HCT116 (cell line): ENCODE results near the gene DPF3. TPM values are rescaled to one million over a fixed set of nuclear protein-coding genes. Genes with fewer than 3 reads are reported as not detected.

Experiments
- ATAC-seq: fragments of 200-7000 bp; cut with Tn5 transposase; 2 replicates; pipeline ENCODE4 v1.9.1; 2020; ENCODE audit warnings: mild to moderate bottlenecking, moderate library complexity
- BruUV-seq: library from RNA; stranded (reverse); fragments of 400-500 nt; replicated peaks from 2 replicates; lab custom pipeline; 2021; lab: Mats Ljungman, UMichigan
- CTCF ChIA-PET: fragments of 300-600 bp; sonication (Branson Sonifier 250); formaldehyde crosslinking; loops from one replicate; lab custom pipeline; 2021; ENCODE audit warnings: antibody characterized with exemption; lab: Charles Lee
- POLR2A ChIA-PET: fragments of 300-600, 350-600 bp; sonication (Branson Sonifier 250); formaldehyde crosslinking; loops from one replicate; lab custom pipeline; 2021; ENCODE audit warnings: antibody characterized with exemption; lab: Charles Lee
- RAD21 ChIA-PET, 2 experiments: fragments of 300-600 bp; sonication (Branson Sonifier 250); formaldehyde crosslinking; loops; one replicate each; lab custom pipeline; 2023; ENCODE audit warnings: low total read pairs in 2 of 2; ENCODE audit not compliant: uncharacterized antibody in 2 of 2, unreplicated experiment in 2 of 2, low non-redundant PET in 1 of 2; lab: Charles Lee
- DNase-seq: peaks from one replicate; pipeline ENCODE4 v3.0.0-alpha.2; 2010; ENCODE audit warnings: low read depth, low spot score
- H2AFZ ChIP-seq: fragments of 200-600 bp; shearing (Covaris generic), sonication (generic); 2 replicates; pipeline ENCODE4 v1.6.1; 2017; ENCODE audit warnings: low read depth, mixed run types, mixed read lengths, antibody characterized with exemption, low read length; ENCODE audit not compliant: poor library complexity, severe bottlenecking
- H3K27ac ChIP-seq: 2 replicates; pipeline ENCODE4 v1.5.1; 2012; ENCODE audit warnings: low read depth, low read length
- H3K27me3 ChIP-seq: fragments of 200-600 bp; sonication (generic); 2 replicates; pipeline ENCODE4 v1.6.1; 2016; ENCODE audit warnings: mixed run types, low read length, mixed read lengths; ENCODE audit not compliant: insufficient read depth
- H3K36me3 ChIP-seq, 2 experiments: fragments of 200-500 bp in 1 of 2; fragments of 200-600 bp in 1 of 2; sonication (Bioruptor generic) in 1 of 2; sonication (generic) in 1 of 2; 2 replicates each; pipeline versions ENCODE4 v1.5.1 to v1.6.1; 2014 to 2016; ENCODE audit warnings: low read length in 2 of 2, inconsistent platforms in 1 of 2, mixed read lengths in 1 of 2, mixed run types in 1 of 2; ENCODE audit not compliant: insufficient read depth in 2 of 2, control insufficient read depth in 1 of 2
- H3K4me1 ChIP-seq, 2 experiments: fragments of 200-600 bp in 1 of 2; sonication (generic) in 1 of 2; 2 replicates each; pipeline versions ENCODE4 v1.5.1 to v1.6.1; 2012 to 2017; ENCODE audit warnings: low read length in 2 of 2, inconsistent platforms in 1 of 2, mild to moderate bottlenecking in 1 of 2, mixed read lengths in 1 of 2, mixed run types in 1 of 2, moderate library complexity in 1 of 2; ENCODE audit not compliant: insufficient read depth in 2 of 2, control insufficient read depth in 1 of 2
- H3K4me2 ChIP-seq: fragments of 200-600 bp; sonication (generic); 2 replicates; pipeline ENCODE4 v1.6.1; 2017; ENCODE audit warnings: mixed run types, low read length, mixed read lengths
- H3K4me3 ChIP-seq, 2 experiments: fragments of 200-600 bp in 1 of 2; sonication (generic) in 1 of 2; replicated peaks in 1 of 2; 2 replicates each; pipeline ENCODE4 v1.5.1; 2011 to 2016; ENCODE audit warnings: low read length in 2 of 2, control low read depth in 1 of 2, low read depth in 1 of 2, mild to moderate bottlenecking in 1 of 2, mixed read lengths in 1 of 2, mixed run types in 1 of 2
- H3K79me2 ChIP-seq: fragments of 200-600 bp; sonication (generic); 2 replicates; pipeline ENCODE4 v1.6.1; 2017; ENCODE audit warnings: mild to moderate bottlenecking, mixed run types, low read length, moderate library complexity, mixed read lengths; ENCODE audit not compliant: insufficient read depth
- H3K9ac ChIP-seq: fragments of 200-600 bp; sonication (generic); 2 replicates; pipeline ENCODE4 v1.6.1; 2016; ENCODE audit warnings: low read length, mixed read lengths
- H3K9me2 ChIP-seq: fragments of 200-600 bp; sonication (generic), shearing (Covaris generic); 2 replicates; pipeline ENCODE4 v1.6.1; 2017; ENCODE audit warnings: mixed run types, mild to moderate bottlenecking, moderate library complexity; ENCODE audit not compliant: insufficient read depth
- H3K9me3 ChIP-seq, 2 experiments: fragments of 200-500 bp in 1 of 2; fragments of 200-600 bp in 1 of 2; sonication (Bioruptor generic) in 1 of 2; sonication (generic) in 1 of 2; 2 replicates each; pipeline ENCODE4 v1.6.1; 2014 to 2017; ENCODE audit warnings: low read length in 2 of 2, mixed read lengths in 2 of 2, inconsistent platforms in 1 of 2, low read depth in 1 of 2, mild to moderate bottlenecking in 1 of 2, mixed run types in 1 of 2, moderate library complexity in 1 of 2; ENCODE audit not compliant: control insufficient read depth in 1 of 2, insufficient read depth in 1 of 2
- H4K20me1 ChIP-seq: fragments of 200-600 bp; sonication (generic), shearing (Covaris generic); 2 replicates; pipeline ENCODE4 v1.6.1; 2017; ENCODE audit warnings: mixed run types, mild to moderate bottlenecking, moderate library complexity; ENCODE audit not compliant: insufficient read depth
- CEBPB ChIP-seq: IDR thresholded peaks from 2 replicates; pipeline ENCODE4 v1.6.1; 2012; ENCODE audit warnings: low read depth
- ELF1 ChIP-seq: IDR thresholded peaks from 2 replicates; pipeline ENCODE4 v1.6.1; 2012; ENCODE audit warnings: low read depth, borderline replicate concordance
- EZH2 ChIP-seq: fragments of 200-600 bp; sonication (generic); IDR thresholded peaks from 2 replicates; pipeline ENCODE4 v1.6.1; 2017; ENCODE audit warnings: antibody characterized with exemption, mixed run types
- EZH2phosphoT487 ChIP-seq: fragments of 200-600 bp; IDR thresholded peaks from 2 replicates; pipeline ENCODE4 v1.6.1; 2018; ENCODE audit warnings: antibody characterized with exemption, borderline replicate concordance
- FOSL1 ChIP-seq: IDR thresholded peaks from 2 replicates; pipeline ENCODE4 v1.6.1; 2012; ENCODE audit warnings: low read depth
- JUND ChIP-seq: IDR thresholded peaks from 2 replicates; pipeline ENCODE4 v1.6.1; 2012
- POLR2A ChIP-seq: IDR thresholded peaks from 2 replicates; pipeline ENCODE4 v1.7.0; 2011; ENCODE audit warnings: borderline replicate concordance; ENCODE audit not compliant: insufficient read depth, insufficient read length; ENCODE audit errors: extremely low read depth
- POLR2AphosphoS5 ChIP-seq: IDR thresholded peaks from 2 replicates; pipeline ENCODE4 v1.6.1; 2011; ENCODE audit warnings: mild to moderate bottlenecking, low read depth, low read length, moderate library complexity
- RAD21 ChIP-seq: IDR thresholded peaks from 2 replicates; pipeline ENCODE4 v1.6.1; 2012; ENCODE audit warnings: low read depth, mild to moderate bottlenecking
- SP1 ChIP-seq: IDR thresholded peaks from 2 replicates; pipeline ENCODE4 v1.6.1; 2012; ENCODE audit warnings: low read depth
- SRF ChIP-seq: IDR thresholded peaks from 2 replicates; pipeline ENCODE4 v1.6.1; 2012; ENCODE audit warnings: low read depth
- TCF7L2 ChIP-seq: IDR thresholded peaks from 2 replicates; pipeline ENCODE4 v1.7.0; 2011; ENCODE audit warnings: borderline replicate concordance, inconsistent platforms; ENCODE audit not compliant: insufficient read depth, insufficient read length; ENCODE audit errors: extremely low read depth
- YY1 ChIP-seq: IDR thresholded peaks from 2 replicates; pipeline ENCODE4 v1.6.1; 2011; ENCODE audit warnings: low read length, low read depth, moderate library complexity, mild to moderate bottlenecking; ENCODE audit not compliant: insufficient replicate concordance; ENCODE audit errors: extremely low read depth
- ZFX ChIP-seq: fragments of 450-650 bp; IDR thresholded peaks from 2 replicates; pipeline ENCODE4 v1.6.1; 2017
- ZNF274 ChIP-seq: fragments of 200-500 bp; sonication (Bioruptor generic); IDR thresholded peaks from 2 replicates; pipeline ENCODE4 v1.6.1; 2014; ENCODE audit warnings: mild to moderate bottlenecking, low read depth, low read length, inconsistent platforms
- intact Hi-C: fragments of 100-400 bp; cut with micrococcal nuclease; formaldehyde crosslinking; loops from 2 replicates; pipeline ENCODE4 v1.10.0; 2022
- total RNA-seq: library from RNA; stranded (reverse); gene quantifications from one replicate; pipeline ENCODE4 v1.2.1, GENCODE V29; 2021; ENCODE audit not compliant: unreplicated experiment
- TF ChIP-seq, protein P1 (sequence below): IDR thresholded peaks from 2 replicates; pipeline ENCODE4 v1.6.1; 2012
- TF ChIP-seq, protein P2 (sequence below): IDR thresholded peaks from 2 replicates; pipeline ENCODE4 v1.6.1; 2012; ENCODE audit warnings: low read depth
- TF ChIP-seq, protein P3 (sequence below): IDR thresholded peaks from 2 replicates; pipeline ENCODE4 v1.6.1; 2011; ENCODE audit warnings: mild to moderate bottlenecking, low read length, moderate library complexity; ENCODE audit not compliant: insufficient replicate concordance; ENCODE audit errors: extremely low read depth
- TF ChIP-seq, protein P4 (sequence below), 3 experiments: fragments of 200-600 bp in 1 of 3; sonication (generic) in 1 of 3; IDR thresholded peaks in 2 of 3; conservative IDR thresholded peaks in 1 of 3; 2 replicates each; pipeline ENCODE4 v1.5.1; 2012 to 2017; ENCODE audit warnings: low read depth in 2 of 3, low read length in 2 of 3, antibody characterized with exemption in 1 of 3, borderline replicate concordance in 1 of 3, control low read depth in 1 of 3, mild to moderate bottlenecking in 1 of 3, mixed read lengths in 1 of 3, mixed run types in 1 of 3, moderate library complexity in 1 of 3; ENCODE audit not compliant: insufficient read depth in 1 of 3
- TF ChIP-seq, protein P5 (sequence below): IDR thresholded peaks from 2 replicates; pipeline ENCODE4 v1.6.1; 2012

DPF3 gene
- total RNA-seq, 1 experiment from 2014 or later = 0.27 TPM

DNA sequence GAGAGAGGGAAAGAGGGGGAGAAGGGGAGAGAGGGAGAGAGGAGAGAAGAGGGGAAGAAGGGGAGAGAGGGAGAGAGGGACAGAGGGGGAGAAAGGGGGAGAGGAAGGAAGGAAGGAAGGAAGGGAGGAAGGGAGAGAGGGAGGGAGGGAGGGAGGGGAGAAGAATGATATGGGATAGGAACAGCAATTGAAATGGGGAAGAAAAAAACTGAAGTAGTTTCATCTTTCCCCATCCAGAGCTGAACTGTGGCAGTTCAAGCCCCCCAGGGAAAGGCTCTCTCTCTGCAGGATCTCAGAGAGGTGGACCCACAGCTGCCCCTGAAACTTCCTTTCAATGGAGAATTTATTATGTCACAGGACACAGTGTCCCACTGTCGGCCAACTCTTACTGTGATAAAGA lies 136.9 kb downstream of the DPF3 start:
- BruUV-seq = no TSS peak
- Histone ChIP-seq H3K4me2 (no peak overlapping the region), H3K9ac (no peak overlapping the region), H3K79me2 (no peaks in the 10 kb centered on the region), H3K9me2 (no peaks in the 10 kb centered on the region), H3K4me3 (no peak overlapping the region), H3K27me3 (no peaks in the 10 kb centered on the region), H3K27ac (no peak overlapping the region), H3K36me3 (no peaks in the 10 kb centered on the region), H4K20me1 (no peaks in the 10 kb centered on the region), H2AFZ (no peak overlapping the region), H3K4me1 (no peaks in the 10 kb centered on the region), H3K9me3 (peaks cover 0 to 16% of the 10 kb centered on the region in 2 experiments; a peak in 2 of 4 replicates)
- DNase-seq = no peak
- CTCF ChIA-PET = no interaction called here
- RAD21 ChIA-PET = no interaction called here
- POLR2A ChIA-PET = no interaction called here
- intact Hi-C loops = no loop called here
- ATAC-seq = no peak
- TF ChIP-seq SP1 (no peak), JUND (no peak), EZH2 (no peak), SRF (no peak), ZFX (no peak), POLR2A (no peak), TCF7L2 (no peak), FOSL1 (no peak), POLR2AphosphoS5 (no peak), YY1 (no peak), RAD21 (no peak), ELF1 (no peak), EZH2phosphoT487 (no peak), CEBPB (no peak), ZNF274 (no peak)
- TF ChIP-seq, protein P1, sequence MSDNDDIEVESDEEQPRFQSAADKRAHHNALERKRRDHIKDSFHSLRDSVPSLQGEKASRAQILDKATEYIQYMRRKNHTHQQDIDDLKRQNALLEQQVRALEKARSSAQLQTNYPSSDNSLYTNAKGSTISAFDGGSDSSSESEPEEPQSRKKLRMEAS = no peak
- TF ChIP-seq, protein P2, sequence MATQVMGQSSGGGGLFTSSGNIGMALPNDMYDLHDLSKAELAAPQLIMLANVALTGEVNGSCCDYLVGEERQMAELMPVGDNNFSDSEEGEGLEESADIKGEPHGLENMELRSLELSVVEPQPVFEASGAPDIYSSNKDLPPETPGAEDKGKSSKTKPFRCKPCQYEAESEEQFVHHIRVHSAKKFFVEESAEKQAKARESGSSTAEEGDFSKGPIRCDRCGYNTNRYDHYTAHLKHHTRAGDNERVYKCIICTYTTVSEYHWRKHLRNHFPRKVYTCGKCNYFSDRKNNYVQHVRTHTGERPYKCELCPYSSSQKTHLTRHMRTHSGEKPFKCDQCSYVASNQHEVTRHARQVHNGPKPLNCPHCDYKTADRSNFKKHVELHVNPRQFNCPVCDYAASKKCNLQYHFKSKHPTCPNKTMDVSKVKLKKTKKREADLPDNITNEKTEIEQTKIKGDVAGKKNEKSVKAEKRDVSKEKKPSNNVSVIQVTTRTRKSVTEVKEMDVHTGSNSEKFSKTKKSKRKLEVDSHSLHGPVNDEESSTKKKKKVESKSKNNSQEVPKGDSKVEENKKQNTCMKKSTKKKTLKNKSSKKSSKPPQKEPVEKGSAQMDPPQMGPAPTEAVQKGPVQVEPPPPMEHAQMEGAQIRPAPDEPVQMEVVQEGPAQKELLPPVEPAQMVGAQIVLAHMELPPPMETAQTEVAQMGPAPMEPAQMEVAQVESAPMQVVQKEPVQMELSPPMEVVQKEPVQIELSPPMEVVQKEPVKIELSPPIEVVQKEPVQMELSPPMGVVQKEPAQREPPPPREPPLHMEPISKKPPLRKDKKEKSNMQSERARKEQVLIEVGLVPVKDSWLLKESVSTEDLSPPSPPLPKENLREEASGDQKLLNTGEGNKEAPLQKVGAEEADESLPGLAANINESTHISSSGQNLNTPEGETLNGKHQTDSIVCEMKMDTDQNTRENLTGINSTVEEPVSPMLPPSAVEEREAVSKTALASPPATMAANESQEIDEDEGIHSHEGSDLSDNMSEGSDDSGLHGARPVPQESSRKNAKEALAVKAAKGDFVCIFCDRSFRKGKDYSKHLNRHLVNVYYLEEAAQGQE = no peak
- TF ChIP-seq, protein P3, sequence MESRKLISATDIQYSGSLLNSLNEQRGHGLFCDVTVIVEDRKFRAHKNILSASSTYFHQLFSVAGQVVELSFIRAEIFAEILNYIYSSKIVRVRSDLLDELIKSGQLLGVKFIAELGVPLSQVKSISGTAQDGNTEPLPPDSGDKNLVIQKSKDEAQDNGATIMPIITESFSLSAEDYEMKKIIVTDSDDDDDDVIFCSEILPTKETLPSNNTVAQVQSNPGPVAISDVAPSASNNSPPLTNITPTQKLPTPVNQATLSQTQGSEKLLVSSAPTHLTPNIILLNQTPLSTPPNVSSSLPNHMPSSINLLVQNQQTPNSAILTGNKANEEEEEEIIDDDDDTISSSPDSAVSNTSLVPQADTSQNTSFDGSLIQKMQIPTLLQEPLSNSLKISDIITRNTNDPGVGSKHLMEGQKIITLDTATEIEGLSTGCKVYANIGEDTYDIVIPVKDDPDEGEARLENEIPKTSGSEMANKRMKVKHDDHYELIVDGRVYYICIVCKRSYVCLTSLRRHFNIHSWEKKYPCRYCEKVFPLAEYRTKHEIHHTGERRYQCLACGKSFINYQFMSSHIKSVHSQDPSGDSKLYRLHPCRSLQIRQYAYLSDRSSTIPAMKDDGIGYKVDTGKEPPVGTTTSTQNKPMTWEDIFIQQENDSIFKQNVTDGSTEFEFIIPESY = no peak
- TF ChIP-seq, protein P4, sequence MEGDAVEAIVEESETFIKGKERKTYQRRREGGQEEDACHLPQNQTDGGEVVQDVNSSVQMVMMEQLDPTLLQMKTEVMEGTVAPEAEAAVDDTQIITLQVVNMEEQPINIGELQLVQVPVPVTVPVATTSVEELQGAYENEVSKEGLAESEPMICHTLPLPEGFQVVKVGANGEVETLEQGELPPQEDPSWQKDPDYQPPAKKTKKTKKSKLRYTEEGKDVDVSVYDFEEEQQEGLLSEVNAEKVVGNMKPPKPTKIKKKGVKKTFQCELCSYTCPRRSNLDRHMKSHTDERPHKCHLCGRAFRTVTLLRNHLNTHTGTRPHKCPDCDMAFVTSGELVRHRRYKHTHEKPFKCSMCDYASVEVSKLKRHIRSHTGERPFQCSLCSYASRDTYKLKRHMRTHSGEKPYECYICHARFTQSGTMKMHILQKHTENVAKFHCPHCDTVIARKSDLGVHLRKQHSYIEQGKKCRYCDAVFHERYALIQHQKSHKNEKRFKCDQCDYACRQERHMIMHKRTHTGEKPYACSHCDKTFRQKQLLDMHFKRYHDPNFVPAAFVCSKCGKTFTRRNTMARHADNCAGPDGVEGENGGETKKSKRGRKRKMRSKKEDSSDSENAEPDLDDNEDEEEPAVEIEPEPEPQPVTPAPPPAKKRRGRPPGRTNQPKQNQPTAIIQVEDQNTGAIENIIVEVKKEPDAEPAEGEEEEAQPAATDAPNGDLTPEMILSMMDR (IDR thresholded peaks at IDR 0.05 in 2 of 3, conservative IDR thresholded peaks at IDR 0.05 in 1 of 3; ENCODE audit: borderline replicate concordance in 1 of 3, insufficient read depth in 1 of 3, low read depth in 2 of 3, low read length in 2 of 3) = no peak
- TF ChIP-seq, protein P5, sequence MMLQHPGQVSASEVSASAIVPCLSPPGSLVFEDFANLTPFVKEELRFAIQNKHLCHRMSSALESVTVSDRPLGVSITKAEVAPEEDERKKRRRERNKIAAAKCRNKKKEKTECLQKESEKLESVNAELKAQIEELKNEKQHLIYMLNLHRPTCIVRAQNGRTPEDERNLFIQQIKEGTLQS = no peak
